MM.1S (cell line): Measurements from ENCODE around the gene MED1.

Source experiments
- DNase-seq: peaks from one replicate; pipeline ENCODE4 v3.0.0-alpha.2; 2015
- H2AFZ ChIP-seq: fragments of 300-600 bp; sonication (generic); 2 replicates; pipeline ENCODE4 v1.6.0; 2016; ENCODE audit warnings: antibody characterized with exemption, low read length
- H3F3A ChIP-seq: fragments of 300-600 bp; sonication (generic); 2 replicates; pipeline ENCODE4 v1.6.1; 2016; ENCODE audit warnings: mild to moderate bottlenecking, antibody characterized with exemption, low read length, moderate library complexity, mixed read lengths; ENCODE audit not compliant: insufficient read depth
- H3K27ac ChIP-seq: fragments of 300-600 bp; sonication (generic); 2 replicates; pipeline ENCODE4 v1.5.1; 2016; ENCODE audit warnings: mild to moderate bottlenecking, low read length
- H3K27me3 ChIP-seq: fragments of 300-600 bp; sonication (generic); replicated peaks from 2 replicates; pipeline ENCODE4 v1.6.0; 2016; ENCODE audit warnings: low read length; ENCODE audit not compliant: insufficient read depth
- H3K36me3 ChIP-seq: fragments of 300-600 bp; sonication (generic); replicated peaks from 2 replicates; pipeline ENCODE4 v1.6.1; 2016; ENCODE audit warnings: mild to moderate bottlenecking, low read length, mixed read lengths; ENCODE audit not compliant: insufficient read depth
- H3K4me1 ChIP-seq: fragments of 300-600 bp; sonication (generic); 2 replicates; pipeline ENCODE4 v1.6.1; 2016; ENCODE audit warnings: low read length, mixed read lengths
- H3K4me2 ChIP-seq: fragments of 300-600 bp; sonication (generic); 2 replicates; pipeline ENCODE4 v1.6.0; 2016; ENCODE audit warnings: low read depth, low read length
- H3K4me3 ChIP-seq: fragments of 300-600 bp; sonication (generic); 2 replicates; pipeline ENCODE4 v1.5.1; 2016; ENCODE audit warnings: low read length, mixed read lengths
- H3K79me2 ChIP-seq: fragments of 300-600 bp; sonication (generic); 2 replicates; pipeline ENCODE4 v1.6.1; 2016; ENCODE audit warnings: mixed run types, low read length, mixed read lengths
- H3K9ac ChIP-seq: fragments of 300-600 bp; sonication (generic); 2 replicates; pipeline ENCODE4 v1.6.1; 2016; ENCODE audit warnings: low read length, mixed read lengths
- H3K9me2 ChIP-seq: fragments of 300-600 bp; sonication (generic); replicated peaks from 2 replicates; pipeline ENCODE4 v1.6.1; 2016; ENCODE audit warnings: mild to moderate bottlenecking, low read length, mixed read lengths; ENCODE audit not compliant: insufficient read depth
- H3K9me3 ChIP-seq: fragments of 300-600 bp; sonication (generic); replicated peaks from 2 replicates; pipeline ENCODE4 v1.6.1; 2016; ENCODE audit warnings: mild to moderate bottlenecking, low read length, mixed read lengths; ENCODE audit not compliant: insufficient read depth
- H4K20me1 ChIP-seq: fragments of 300-600 bp; sonication (generic); 2 replicates; pipeline ENCODE4 v1.6.1; 2016; ENCODE audit warnings: mild to moderate bottlenecking, low read length, moderate library complexity, mixed read lengths; ENCODE audit not compliant: insufficient read depth
- CTCF ChIP-seq: fragments of 300-600 bp; sonication (generic); IDR thresholded peaks from 2 replicates; pipeline ENCODE4 v1.5.1; 2016; ENCODE audit warnings: antibody characterized with exemption, low read length, mixed read lengths
- EZH2 ChIP-seq: fragments of 300-600 bp; sonication (generic); optimal IDR thresholded peaks from 2 replicates; pipeline ENCODE3; 2017; ENCODE audit warnings: low read depth, mild to moderate bottlenecking, antibody characterized with exemption, low read length, mixed read lengths
- EZH2phosphoT487 ChIP-seq: fragments of 300-600 bp; sonication (generic); IDR thresholded peaks from 2 replicates; pipeline ENCODE4 v1.6.1; 2018; ENCODE audit warnings: antibody characterized with exemption, low read length

MED1 gene

GRCh38 chr17:39429600-39429999 is 21.5 kb downstream of the MED1 start:
- Histone ChIP-seq H3F3A (no peaks in the 10 kb centered on the region), H3K9ac (no peak overlapping the region), H3K4me1 (no peaks in the 10 kb centered on the region), H3K9me3 (no peaks in the 10 kb centered on the region), H2AFZ (no peak overlapping the region), H3K9me2 (no peaks in the 10 kb centered on the region), H3K79me2 (no peaks in the 10 kb centered on the region), H3K4me2 (no peak overlapping the region), H4K20me1 (no peaks in the 10 kb centered on the region), H3K27ac (no peak overlapping the region), H3K4me3 (no peak overlapping the region), H3K27me3 (no peaks in the 10 kb centered on the region), H3K36me3 (peaks cover 11% of the 10 kb centered on the region; the same call in 1 of the 2 replicates)
- TF ChIP-seq CTCF = no peak
- no peak for TF ChIP-seq EZH2phosphoT487
- no peak for TF ChIP-seq EZH2
- DNase-seq = no peak

- no peaks in the 10 kb centered on the region for H4K20me1 ChIP-seq
- no peaks in the 10 kb centered on the region for H3F3A ChIP-seq
- H3K36me3 ChIP-seq = peaks cover 5% of the 10 kb centered on the region; the same call in 1 of the 2 replicates
- DNase-seq = no peak
- H3K27me3 ChIP-seq = no peaks in the 10 kb centered on the region
- H3K9me3 ChIP-seq = no peaks in the 10 kb centered on the region
- H3K4me2 ChIP-seq = no peak overlapping the region
- H3K9me2 ChIP-seq = no peaks in the 10 kb centered on the region
- no peak overlapping the region for H3K27ac ChIP-seq
- H2AFZ ChIP-seq = no peak overlapping the region
- H3K4me3 ChIP-seq = no peak overlapping the region
- H3K9ac ChIP-seq = no peak overlapping the region
- no peak for TF ChIP-seq EZH2phosphoT487
- no peak for TF ChIP-seq CTCF
- no peak for TF ChIP-seq EZH2
- no peaks in the 10 kb centered on the region for H3K4me1 ChIP-seq
- H3K79me2 ChIP-seq = no peaks in the 10 kb centered on the region
Measured at GRCh38 chr17:39416141-39416540, 34.9 kb downstream of the MED1 start.

- H2AFZ ChIP-seq = no peak overlapping the region
- no peak overlapping the region for H3K9ac ChIP-seq
- H3K79me2 ChIP-seq = no peaks in the 10 kb centered on the region
- H3K27me3 ChIP-seq = no peaks in the 10 kb centered on the region
- no peak overlapping the region for H3K4me3 ChIP-seq
- no peak overlapping the region for H3K27ac ChIP-seq
- no peak overlapping the region for H3K4me2 ChIP-seq
- no peak for DNase-seq
- H4K20me1 ChIP-seq = no peaks in the 10 kb centered on the region
- H3K36me3 ChIP-seq = peaks cover 12% of the 10 kb centered on the region
- H3K9me3 ChIP-seq = no peaks in the 10 kb centered on the region
- no peaks in the 10 kb centered on the region for H3K4me1 ChIP-seq
- H3F3A ChIP-seq = peaks cover 3% of the 10 kb centered on the region; the same call in 1 of the 2 replicates
- no peaks in the 10 kb centered on the region for H3K9me2 ChIP-seq
- no peak for TF ChIP-seq EZH2phosphoT487
- TF ChIP-seq EZH2 = no peak
- no peak for TF ChIP-seq CTCF
Measured at GRCh38 chr17:39410279-39410678, 40.8 kb downstream of the MED1 start.
